Renal cortex interstitium (tissue), 11 donors: ENCODE results near the gene ZNF485. TPM values are rescaled to one million over a fixed set of nuclear protein-coding genes. Genes with fewer than 3 reads are reported as not detected.
A peak's percentile ranks its signal among the peaks of the same experiment; 100 is the strongest.

Experiments
- DNase-seq, 11 donors: peaks; one replicate each; pipeline ENCODE4 v3.0.0-alpha.2; 2013; ENCODE audit warnings: low read depth in 9 of 11, low spot score in 4 of 11; ENCODE audit errors: extremely low read depth in 1 of 11
- polyA plus RNA-seq, 3 donors: library from polyadenylated mRNA; unstranded; fragments of 120-200 nt; gene quantifications; one replicate each; pipeline ENCODE4 v1.2.1, GENCODE V29; 2013; ENCODE audit not compliant: insufficient read length in 3 of 3

The ZNF485 gene
- polyA plus RNA-seq, 3 donors = 4.5 to 6.4 (median 5.8) TPM

DNA sequence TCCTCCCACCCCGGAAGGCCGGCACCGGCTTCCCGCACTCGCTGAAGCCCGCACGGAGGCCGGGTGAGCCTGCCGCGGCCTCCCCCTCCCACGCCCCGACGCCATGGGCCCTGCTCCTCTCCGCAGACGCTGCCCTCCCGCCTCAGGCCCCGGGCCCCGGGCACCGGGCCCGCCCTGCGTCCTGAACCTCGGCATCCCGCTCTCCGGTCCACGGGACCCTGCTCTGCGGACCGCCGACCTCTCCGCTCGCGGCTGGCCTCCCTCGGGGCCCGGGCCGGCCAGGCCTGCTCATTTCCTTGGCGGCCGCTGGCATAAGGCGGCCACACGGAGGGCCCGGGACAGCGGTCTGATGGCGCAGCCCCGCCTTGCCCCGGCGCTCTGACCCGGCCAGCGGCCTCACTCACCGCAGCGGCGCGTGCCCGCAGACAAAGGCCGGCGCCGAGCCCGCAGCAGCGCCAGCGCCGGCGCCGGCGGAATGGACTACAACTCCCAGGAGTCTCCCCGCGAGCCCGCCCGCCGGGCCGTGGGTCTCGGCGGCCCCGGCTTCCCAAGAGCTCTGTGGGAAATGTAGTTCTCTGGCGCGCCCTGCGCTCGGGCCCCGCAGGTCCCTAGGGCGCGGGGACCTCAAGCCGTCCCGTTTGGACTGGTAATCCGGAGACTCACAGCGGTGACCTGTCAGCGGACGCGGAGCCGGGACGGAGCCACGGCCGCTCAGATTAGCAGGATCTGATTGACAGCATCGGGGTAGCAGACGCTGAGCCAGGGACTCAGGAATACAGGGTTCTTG lies 42.4 kb downstream of the ZNF485 start, which contains the start of gene ZNF32:
TSS of gene ZNF32 (minus strand) at position 484 of the 787 bp plus-strand sequence. CDS start 2,748 bp downstream, outside the sequence.
- DNase-seq = peak in 10 of 11 donors; percentile 68 to 85 (median 80)

DNA sequence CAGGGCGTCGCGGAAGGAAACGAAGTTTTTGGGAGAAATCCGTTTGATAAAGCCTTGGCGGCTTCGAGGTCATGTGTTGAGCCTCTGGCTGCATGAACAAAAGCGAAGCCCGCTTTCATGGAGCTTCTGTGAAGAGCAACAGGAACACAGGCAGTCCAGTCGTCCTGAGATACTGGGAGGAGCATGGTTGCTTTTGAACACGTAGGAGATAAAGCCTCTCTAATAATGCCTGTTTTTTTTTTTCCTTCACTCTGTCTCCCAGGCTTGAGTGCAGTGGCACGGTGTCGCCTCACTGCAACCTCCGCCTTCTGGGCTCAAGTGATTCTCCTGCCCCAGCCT lies 42.9 kb downstream of the ZNF485 start:
- peak in 2 of 11 donors; percentile 33 to 49 for DNase-seq

DNA sequence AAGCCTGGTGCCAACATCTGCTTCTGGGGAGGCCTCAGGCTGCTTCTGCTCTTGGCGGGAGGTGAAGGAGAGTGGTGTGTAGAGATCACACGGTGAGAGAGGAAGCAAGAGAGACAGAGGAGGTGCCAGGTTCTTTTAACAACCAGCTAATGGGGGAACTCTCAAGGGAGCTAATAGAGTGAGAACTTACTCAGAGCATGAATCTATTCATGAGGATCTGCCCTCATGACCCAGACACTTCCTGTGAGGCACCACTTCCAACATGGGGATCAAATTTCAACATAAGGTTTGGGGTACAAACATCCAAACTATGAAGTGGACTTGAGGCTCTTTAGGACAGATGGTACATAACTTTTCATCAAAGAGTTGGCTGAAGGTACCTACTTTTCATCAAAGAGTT lies 47.5 kb downstream of the ZNF485 start:
- no peak for DNase-seq

DNA sequence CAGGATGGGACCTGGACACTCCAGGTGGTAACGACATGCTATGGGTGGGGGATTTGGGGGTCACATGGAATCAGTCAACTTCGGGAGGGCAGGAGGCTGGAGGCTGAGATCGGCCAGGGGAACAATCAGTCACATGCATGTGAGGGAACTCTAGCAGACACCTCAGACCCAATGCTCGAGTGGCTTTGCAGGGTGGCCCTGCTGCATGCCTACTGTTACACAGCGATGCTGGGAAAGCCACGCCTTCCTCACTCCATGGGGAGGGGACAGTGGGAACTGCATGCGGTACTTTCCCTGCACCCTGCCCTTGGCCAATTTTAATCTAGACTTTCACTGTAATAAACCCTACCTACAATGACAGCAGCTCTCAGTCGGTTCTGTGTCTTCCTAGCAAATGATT lies 49.1 kb downstream of the ZNF485 start:
- DNase-seq = no peak

DNA sequence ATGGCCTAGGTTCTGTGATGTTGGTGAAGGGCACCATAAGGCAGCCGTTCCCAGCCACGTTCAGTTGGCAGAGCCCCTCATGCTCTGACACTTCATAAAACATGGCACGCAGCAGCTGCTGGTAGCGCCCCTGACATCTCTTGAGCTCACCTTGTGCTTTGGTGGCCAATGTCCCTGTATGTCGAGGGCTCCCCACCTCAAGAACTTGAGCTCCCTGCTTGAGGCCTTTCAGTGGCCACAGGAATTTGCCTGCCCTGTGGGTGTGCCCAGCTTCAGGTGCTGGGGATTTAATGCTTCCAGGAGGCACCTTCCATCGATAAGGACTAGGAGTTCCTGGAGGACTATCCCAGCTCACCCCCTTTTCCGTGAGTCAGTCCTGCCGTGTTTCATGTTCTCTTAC lies 52.0 kb downstream of the ZNF485 start:
- no peak for DNase-seq

DNA sequence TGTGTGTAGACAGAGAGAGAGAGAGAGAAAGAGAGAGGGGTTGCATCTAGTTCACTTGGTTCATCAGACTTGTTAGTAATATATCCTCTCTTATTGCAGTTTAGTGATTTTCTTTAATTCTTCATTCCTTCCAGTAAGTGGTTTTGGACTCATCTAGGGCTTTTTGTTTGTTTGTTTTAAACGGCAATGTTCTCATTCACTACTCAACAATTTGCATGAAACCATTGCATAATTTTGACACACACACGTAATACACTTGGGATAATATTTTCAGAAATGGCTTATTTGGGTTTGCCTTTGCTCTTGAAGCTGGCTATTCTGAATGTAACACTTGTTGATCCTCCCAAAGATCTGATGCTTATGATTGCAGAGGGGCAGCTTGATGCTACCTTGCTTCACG lies 58.8 kb downstream of the ZNF485 start:
- no peak for DNase-seq

DNA sequence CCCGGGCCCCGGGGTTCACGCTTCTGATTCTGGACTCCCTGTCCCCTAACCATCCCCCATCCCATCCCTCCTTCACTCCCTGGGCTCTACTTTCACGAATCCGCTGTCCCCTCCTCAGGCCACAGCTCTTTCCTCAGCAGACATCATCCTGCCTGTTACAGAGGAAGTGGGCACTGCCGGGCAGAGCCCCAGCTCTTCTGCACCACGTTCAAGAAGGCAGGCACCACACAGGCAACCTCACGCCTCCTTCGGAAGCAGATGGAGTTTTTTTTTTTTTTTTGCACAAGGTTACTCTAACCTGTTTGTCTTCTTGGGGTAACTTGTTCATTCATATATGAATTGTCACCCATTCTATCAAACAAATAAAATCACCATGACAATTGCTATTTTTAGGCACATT lies 60.3 kb downstream of the ZNF485 start:
- no peak for DNase-seq

DNA sequence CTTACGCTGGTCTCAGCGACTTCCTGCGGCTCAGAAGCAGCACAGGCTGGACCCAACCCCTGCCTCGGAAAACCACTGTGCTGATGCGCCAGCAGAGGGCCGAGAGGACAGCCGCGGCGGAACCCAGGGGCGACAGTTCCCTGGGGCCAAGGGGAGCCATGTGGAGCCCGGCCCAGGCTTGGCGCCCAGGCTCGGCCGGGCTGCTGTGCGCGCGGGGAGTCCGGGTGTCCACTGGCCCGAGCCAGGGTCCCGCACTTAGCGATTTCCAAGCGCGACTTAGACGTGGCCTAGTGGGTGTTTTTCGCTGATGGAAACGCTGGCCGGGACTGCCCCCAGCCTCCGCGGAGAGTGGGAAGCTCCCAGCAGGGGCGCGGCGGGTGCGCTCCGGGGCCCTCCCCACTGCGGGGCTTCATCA lies 61.1 kb downstream of the ZNF485 start:
- peak in 5 of 11 donors; percentile 39 to 46 (median 43) for DNase-seq

Other genes with a start within 250 kb of the ZNF485 start
- 1 to 10 TPM in 1 of 3 donors, under 1 TPM in 2; 0.22 to 5.5 (median 0.54) TPM for gene FXYD4, start 234.8 kb upstream of the ZNF485 start, polyA plus RNA-seq
- 100 to 1,000 TPM; 214 to 225 (median 217) TPM for gene HNRNPF, start 197.3 kb upstream of the ZNF485 start, polyA plus RNA-seq
- 10 to 100 TPM; 10.4 to 13.5 (median 13.4) TPM for gene ZNF487, start 169.3 kb upstream of the ZNF485 start, polyA plus RNA-seq
- 10 to 100 TPM; 11.9 to 15.5 (median 12.4) TPM for gene ZNF239, start 31.8 kb upstream of the ZNF485 start, polyA plus RNA-seq
- 10 to 100 TPM; 58.1 to 69.5 (median 60.6) TPM for gene ZNF32, start 42.4 kb downstream of the ZNF485 start, polyA plus RNA-seq